Frontal cortex (tissue), 4 donors: Measurements from ENCODE around the gene B3GAT2. TPM values are rescaled to one million over a fixed set of nuclear protein-coding genes. Genes with fewer than 3 reads are reported as not detected.
"Not testable (repeated sequence)": the region's sequence is repeated elsewhere in the genome, so short reads cannot be mapped to it uniquely, and the experiment has no call there.

Experiments
- DNase-seq, 2 donors: peaks; one replicate each; pipeline ENCODE4 v3.0.0; 2012; ENCODE audit warnings: low spot score in 2 of 2
- FAIRE-seq: peaks from 2 replicates; lab custom pipeline; 2012; peaks lifted over from hg19 to GRCh38; lab: Jason Lieb, UNC
- total RNA-seq: library from RNA; depleted of rRNA; stranded (reverse); fragments of >200 nt; gene quantifications from one replicate; pipeline ENCODE4 v1.2.3, GENCODE V29; 2014
- donor health status: control.
- donor health status: control.
- donor health status: control.

B3GAT2 gene
- 18.8 TPM for total RNA-seq

GRCh38 chr6:70956451-70957283 lies at the start of gene B3GAT2:
Gene B3GAT2, minus strand, starts transcription at chr6:70957060. Its CDS starts 631 bp downstream, at chr6:70956429.
- DNase-seq (peak in 1 of 2 donors; percentile 30), FAIRE-seq (no peak)

GRCh38 chr6:70998148-70998547 lies 41.3 kb upstream of the B3GAT2 start:
- DNase-seq (no peak), FAIRE-seq (no peak)

- DNase-seq (no peak), FAIRE-seq (no peak)
These were observed 40.5 kb upstream of the B3GAT2 start for GRCh38 chr6:70997379-70997778.

- FAIRE-seq (no peak), DNase-seq (no peak)
These were observed 39.2 kb upstream of the B3GAT2 start for GRCh38 chr6:70996106-70996505.

- no peak for FAIRE-seq
- DNase-seq, result no peak
These were observed 38.6 kb upstream of the B3GAT2 start for GRCh38 chr6:70995411-70995810.

- no peak for DNase-seq
These were observed 34.4 kb upstream of the B3GAT2 start for GRCh38 chr6:70991253-70991652.

GRCh38 chr6:70985156-70985555 lies 28.3 kb upstream of the B3GAT2 start:
- DNase-seq (no peak), FAIRE-seq (no peak)

More at GRCh38 chr6:70991253-70991652, 34.4 kb upstream of the B3GAT2 start:
- no peak for FAIRE-seq

- no peak for DNase-seq
- FAIRE-seq, result no peak
These were observed 25.9 kb upstream of the B3GAT2 start for GRCh38 chr6:70982747-70983146.

- no peak for DNase-seq
- no peak for FAIRE-seq
These were observed 23.9 kb upstream of the B3GAT2 start for GRCh38 chr6:70980727-70981126.

GRCh38 chr6:70973604-70974003 lies 16.7 kb upstream of the B3GAT2 start:
- FAIRE-seq (no peak), DNase-seq (no peak)

- FAIRE-seq, result no peak
- no peak for DNase-seq
These were observed 10.2 kb upstream of the B3GAT2 start for GRCh38 chr6:70967049-70967448.

GRCh38 chr6:70957284-70957617 lies 391 bp upstream of the B3GAT2 start:
- DNase-seq (no peak), FAIRE-seq (no peak)

- DNase-seq (no peak), FAIRE-seq (no peak)
These were observed 739 bp downstream of the B3GAT2 start for GRCh38 chr6:70956191-70956450.

- FAIRE-seq (no peak), DNase-seq (peak; percentile 72 to 75)
These were observed 1.2 kb downstream of the B3GAT2 start for GRCh38 chr6:70955441-70956190.

- DNase-seq (no peak), FAIRE-seq (no peak)
These were observed 2.1 kb downstream of the B3GAT2 start for GRCh38 chr6:70954750-70955149.

GRCh38 chr6:70954176-70954575 lies 2.7 kb downstream of the B3GAT2 start:
- no peak for DNase-seq
- no peak for FAIRE-seq

- no peak for FAIRE-seq
These were observed 4.2 kb downstream of the B3GAT2 start for GRCh38 chr6:70952608-70953165.

GRCh38 chr6:70944321-70944720 lies 12.5 kb downstream of the B3GAT2 start:
- not testable (repeated sequence) for DNase-seq, FAIRE-seq

More at GRCh38 chr6:70952608-70953165, 4.2 kb downstream of the B3GAT2 start:
- no peak for DNase-seq

GRCh38 chr6:70933853-70934252 lies 23.0 kb downstream of the B3GAT2 start:
- DNase-seq, result no peak
- FAIRE-seq, result no peak

- FAIRE-seq, result no peak
These were observed 51.1 kb downstream of the B3GAT2 start for GRCh38 chr6:70905742-70906141.

More at GRCh38 chr6:70905742-70906141, 51.1 kb downstream of the B3GAT2 start:
- no peak for DNase-seq
